Dedifferentiated amniotic fluid mesenchymal stem cell (primary cell): Measurements from ENCODE around the gene GRM8.
"Not testable (repeated sequence)": the region's sequence is repeated elsewhere in the genome, so short reads cannot be mapped to it uniquely, and the experiment has no call there.

ENCODE experiments used
- DNase-seq: peaks from one replicate; pipeline ENCODE4 v3.0.0-alpha.2; 2016; ENCODE audit errors: extremely low spot score

The GRM8 gene

DNA sequence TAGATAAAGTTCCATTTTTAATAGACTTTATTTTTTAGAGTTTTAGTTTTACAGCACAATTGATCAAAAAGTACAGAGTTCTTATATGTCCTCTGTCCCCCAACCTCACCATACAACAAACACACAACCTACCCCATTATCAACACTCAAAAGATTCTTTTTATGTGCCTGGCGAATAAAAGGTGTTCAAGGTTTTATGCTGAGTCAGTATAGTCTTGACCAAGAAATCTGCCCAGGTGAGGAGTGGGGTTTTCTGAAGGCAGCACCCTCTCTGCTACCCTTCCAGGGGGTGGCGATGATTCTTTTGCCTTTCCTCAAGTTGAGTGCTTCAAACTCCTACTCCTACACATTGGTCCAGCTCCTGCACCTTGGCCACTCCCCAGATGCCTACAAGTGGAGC is 222.9 kb downstream of the GRM8 start:
- DNase-seq, result no peak

DNA sequence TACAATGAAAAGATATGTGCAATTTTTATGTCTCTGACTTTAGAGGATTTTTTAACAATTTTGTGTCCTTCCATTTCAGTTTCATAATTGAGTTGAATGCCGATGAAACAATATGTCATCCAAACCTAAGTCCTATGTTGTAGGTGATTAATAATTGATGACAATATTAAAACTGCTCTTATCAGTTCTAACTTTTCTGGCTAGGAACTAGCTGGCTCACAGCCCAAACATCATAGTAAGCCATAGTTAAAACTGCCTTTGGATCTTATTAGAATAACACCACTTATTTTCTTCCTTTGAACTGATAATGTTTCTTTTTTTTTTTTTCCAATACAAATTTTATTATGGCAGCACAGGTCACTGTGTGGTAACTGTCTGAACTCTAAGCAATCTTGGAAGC is 230.9 kb downstream of the GRM8 start:
- no peak for DNase-seq

DNA sequence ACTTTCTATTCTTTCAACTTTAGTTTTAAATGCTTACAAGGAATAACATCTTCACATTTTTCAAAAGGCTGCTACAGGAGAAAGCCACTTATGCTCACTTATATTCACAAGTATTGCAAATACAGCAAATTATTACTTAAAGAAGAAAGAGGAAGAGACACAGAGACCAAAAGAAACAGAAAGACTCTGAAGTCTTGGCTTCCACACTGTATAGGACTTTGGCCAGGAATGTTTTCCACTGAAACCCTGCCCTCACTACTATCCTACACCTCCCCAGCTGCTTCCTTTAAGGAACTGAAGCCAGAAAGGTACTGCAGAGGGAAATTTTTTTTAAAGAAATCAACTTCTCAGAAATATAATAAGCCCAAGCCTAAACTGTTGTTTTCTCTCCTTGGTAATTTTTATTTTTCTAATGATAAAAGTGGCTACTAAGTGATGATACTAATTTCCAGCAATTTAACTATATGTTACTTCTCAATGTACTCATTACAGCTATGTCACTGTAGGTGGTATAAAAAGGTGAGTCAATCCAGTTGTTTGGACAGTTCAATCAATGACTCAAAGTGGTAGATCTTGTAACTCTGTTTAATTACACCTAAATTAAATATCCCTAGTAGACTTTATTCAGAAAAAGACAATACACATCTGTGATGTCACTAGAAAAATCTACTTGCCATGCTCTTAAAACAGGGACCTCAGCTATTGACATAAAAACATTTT is 231.6 kb downstream of the GRM8 start:
- DNase-seq, result no peak

DNA sequence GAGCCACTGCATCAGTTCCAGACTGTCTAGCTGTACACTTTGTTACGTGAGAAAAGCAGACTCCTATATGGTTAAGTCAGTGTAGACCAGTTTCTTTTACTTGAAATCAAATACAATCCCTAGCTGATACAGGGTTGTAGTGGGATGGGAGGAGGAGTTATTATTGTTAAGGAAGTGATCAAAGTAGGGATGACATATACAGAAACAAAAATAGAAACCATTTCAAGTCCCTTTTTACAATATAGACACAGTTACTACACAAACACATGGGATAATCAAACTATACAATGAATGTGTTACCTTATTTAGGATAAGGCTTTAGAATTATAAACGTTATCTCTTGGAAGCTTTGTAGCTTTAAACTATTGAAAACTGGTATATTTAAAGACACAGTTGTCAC is 233.9 kb downstream of the GRM8 start:
- DNase-seq, result no peak

GRCh38 chr7:127017196-127017595 is 235.5 kb downstream of the GRM8 start:
- DNase-seq, result no peak

DNA sequence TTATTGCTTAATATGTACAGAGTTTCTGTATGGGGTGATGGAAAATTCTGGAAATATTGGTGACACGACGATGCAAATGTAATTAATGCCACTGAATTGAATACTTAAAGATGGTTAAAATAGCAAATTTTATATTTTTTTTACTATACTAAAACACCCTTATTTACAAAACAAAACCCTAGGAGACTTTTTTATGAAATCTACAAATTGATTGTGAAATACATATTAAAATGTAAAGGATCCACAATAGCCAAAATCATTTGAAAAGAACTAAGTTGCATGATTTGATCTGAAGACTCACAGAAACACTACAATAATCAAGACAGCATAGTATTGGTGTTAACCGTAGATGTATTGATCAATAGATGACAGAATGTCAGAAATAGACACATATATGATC is 252.0 kb downstream of the GRM8 start:
- no peak for DNase-seq

GRCh38 chr7:126996659-126997058 is 256.1 kb downstream of the GRM8 start:
- DNase-seq, result no peak

GRCh38 chr7:126993626-126994213 is 259.0 kb downstream of the GRM8 start:
- no peak for DNase-seq

- DNase-seq, result no peak
Observed at GRCh38 chr7:126988022-126988421, 264.7 kb downstream of the GRM8 start.

DNA sequence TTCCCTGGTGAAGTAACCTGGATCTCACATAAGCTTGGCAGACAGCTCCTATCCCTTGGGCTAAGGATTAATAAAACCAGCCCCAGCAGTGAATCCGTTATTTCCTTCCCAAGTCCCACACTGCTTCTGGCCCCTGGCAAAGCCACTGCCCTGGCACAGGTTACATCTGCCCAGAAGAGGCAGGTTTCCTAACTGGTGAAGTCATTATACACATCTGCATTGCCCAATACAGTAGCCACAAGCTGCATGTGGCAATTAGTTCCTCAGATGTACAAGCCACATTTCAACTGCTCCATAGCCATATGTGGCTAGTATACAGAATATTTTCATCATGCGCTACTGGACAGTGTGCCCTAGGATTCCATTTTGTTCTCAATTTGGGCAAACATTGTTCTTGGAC is 273.0 kb downstream of the GRM8 start:
- no peak for DNase-seq

GRCh38 chr7:126978865-126979264 is 273.9 kb downstream of the GRM8 start:
- DNase-seq, result no peak

DNA sequence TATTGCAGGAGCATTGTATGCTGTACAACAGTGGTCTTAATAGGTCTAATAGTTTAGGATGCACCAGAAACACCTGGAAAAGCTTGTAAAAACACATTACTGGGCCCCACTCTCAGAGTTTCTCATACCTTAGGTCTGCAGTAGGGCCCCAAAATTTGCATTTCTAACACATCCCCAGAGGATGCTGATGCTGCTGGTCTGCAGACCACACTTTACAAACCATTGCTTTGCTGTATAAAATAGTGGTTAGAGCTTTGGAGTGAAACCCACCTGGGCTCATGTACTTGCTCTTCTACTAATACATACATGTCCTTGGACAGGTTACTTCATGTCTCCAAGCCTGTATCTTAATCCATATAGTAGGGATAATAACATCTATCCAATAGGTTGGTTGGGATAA is 279.7 kb downstream of the GRM8 start:
- DNase-seq, result no peak

- no peak for DNase-seq
Observed at GRCh38 chr7:126972571-126972970, 280.2 kb downstream of the GRM8 start.

DNA sequence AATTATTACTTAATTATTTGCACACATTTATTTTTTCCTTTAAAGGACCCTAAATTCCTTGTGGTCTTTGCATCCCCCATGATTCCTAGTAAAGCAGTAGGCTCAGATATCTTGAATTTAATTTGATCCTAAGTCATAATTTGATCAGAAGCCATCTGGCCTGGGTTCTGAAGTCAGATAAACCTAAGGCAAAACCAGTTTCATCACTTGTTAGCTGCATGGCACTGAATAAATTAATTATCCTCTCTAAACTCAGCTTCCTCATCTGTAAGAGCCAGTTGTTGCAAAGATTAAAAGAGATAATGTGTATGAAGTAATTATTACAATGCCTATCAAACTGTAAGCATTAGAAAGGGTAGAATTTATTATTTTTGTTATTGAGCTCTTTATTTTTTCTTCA is 293.1 kb downstream of the GRM8 start:
- no peak for DNase-seq

DNA sequence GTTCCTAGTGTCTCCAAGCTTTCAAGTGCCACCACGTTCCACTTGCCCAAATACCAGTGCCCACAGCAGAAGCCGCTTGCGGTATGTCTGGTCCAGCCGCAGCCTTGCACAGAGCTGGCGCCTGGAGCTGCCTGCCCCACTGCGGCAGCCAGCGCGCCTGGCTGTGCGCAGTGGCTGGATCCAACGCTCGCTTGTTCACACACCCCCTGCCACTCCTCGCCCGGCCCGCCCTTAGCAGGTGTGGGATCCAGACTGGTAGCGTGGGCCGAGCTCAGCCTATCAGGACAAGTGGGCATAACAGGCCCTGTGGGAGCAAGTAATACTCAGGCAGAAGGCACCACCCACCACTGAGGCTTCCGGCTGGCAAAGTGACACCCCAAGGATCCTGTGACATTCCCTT is 294.4 kb downstream of the GRM8 start:
- no peak for DNase-seq

DNA sequence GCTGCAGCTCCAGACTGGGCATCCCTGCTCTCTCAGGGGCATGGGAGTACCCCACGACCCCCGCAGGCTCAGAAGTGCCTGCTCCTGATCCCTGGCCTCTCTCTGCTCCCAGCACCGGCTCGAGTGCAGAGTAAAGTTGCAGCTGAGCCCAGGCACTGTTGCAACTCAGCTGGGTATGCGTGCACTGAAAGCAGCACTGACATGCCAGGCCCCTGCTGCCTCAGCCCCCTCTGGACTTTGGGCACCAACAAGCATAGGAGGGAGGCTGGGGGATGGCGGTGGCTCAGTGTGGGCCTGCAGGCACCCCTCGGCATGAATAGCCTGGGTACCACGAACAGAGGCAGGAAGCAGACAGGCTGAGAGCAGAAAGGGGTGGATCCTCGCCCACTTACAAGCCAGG is 295.3 kb downstream of the GRM8 start:
- no peak for DNase-seq

DNA sequence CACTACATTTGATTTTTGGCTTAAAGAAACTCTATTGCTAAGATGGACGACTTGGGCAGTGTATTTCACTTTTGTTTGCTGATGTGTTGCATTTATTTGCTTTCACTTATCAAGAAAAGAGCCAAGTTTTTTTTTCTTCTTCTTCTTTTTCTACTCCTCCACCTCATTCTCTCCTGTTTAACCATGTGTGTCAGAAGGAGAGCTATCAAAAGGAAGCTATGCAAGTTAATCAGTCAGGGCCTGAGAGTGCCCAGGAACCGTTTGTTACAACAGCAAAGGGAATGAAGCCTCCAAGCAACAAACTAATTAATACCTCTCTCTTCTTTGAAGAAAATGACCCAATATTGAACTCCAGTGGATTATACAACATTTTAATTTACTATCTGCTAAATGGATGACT is 299.3 kb downstream of the GRM8 start:
- DNase-seq, result no peak

DNA sequence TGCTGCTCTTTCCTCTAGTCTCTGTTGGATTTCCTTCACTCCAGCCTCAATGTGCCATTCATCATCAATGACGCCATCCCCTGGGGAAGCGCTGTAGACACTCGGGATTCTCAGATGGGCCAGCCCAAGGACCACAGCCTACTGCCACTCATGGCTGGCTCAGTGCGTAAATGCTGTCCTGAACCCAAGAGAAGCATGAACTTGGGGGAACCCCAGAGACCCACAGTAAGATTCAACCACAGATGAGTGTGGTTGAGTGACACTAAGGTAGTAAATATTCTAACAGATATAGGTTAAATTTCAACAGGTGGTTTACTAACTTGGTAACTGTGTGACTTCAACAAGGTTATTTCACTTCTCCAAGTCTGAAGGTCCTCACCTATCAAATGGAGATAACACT is 304.1 kb downstream of the GRM8 start:
- DNase-seq, result no peak

- DNase-seq, result no peak
Observed at GRCh38 chr7:126940723-126941307, 311.9 kb downstream of the GRM8 start.

DNA sequence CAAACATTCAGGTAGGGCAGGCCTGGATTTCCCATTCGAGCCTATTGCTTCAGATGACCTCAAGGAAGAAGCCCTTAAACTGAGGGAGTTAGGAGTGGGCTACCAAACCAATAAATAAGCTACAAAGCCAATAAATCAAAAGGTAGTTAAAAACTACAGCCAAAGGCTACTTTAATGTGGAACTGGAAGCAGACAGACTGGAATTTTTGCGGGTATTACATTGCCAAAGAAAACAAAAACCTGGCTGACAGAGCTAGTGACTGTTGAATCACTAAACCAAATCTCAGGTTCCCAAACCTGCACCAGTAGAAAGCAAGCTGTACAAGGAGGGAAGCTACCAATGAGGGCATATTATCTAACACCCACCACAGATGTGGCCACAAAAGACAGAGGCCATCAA is 315.6 kb downstream of the GRM8 start:
- no peak for DNase-seq

- no peak for DNase-seq
Observed at GRCh38 chr7:126931581-126931980, 321.2 kb downstream of the GRM8 start.

DNA sequence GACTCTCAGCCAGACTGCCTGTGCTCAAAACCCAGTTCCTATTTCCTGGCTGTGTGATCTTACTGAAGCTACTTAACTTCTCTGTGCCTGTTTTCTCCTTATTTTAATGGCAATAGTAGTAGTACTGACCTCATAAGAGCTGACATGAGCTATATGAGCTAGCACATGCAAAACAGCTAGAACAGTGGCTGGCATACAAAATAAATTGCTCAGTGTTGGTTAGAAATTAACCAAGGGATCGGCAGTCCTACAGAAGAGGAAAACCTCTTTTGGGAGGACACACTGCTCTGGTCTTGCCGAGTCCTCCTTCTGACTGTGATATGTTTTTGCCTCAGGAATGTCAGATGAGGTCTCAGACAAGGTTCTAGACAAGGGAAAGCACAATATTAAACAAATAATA is 322.6 kb downstream of the GRM8 start:
- no peak for DNase-seq

- no peak for DNase-seq
Observed at GRCh38 chr7:126924477-126924876, 328.3 kb downstream of the GRM8 start.

DNA sequence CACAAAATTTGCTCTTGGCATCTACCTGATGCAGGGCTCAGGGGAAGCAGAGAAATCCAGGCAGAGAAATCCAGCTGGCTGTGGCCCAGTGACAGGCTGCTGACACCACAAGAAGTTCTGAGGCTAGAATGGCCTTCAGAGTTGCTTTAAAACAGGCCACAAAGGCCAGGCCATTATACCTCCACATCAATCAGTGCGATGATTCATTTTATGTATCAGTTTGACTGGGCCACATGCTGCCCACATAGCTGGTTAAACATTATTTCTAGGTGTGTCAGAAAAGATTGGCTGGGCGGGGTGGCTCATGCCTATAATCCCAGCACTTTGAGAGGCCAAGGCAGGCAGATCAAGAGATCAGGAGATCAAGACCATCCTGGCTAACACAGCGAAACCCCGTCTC is 341.1 kb downstream of the GRM8 start:
- DNase-seq, result not testable (repeated sequence)
